WTC11 (cell line): ENCODE measurements around the gene GOLPH3L.

ENCODE experiments used
- ATF6 ChIP-seq: sonication (generic); formaldehyde crosslinking; IDR thresholded peaks from 2 replicates; pipeline ENCODE4 v1.8.1; 2023; ENCODE audit warnings: mild to moderate bottlenecking, missing genetic modification reagents
- CTCF ChIP-seq: fragments of 200-600 bp; IDR thresholded peaks from 2 replicates; pipeline ENCODE4 v1.8.0; 2022; ENCODE audit warnings: antibody characterized with exemption
- ESRRA ChIP-seq: sonication (generic); formaldehyde crosslinking; IDR thresholded peaks from 2 replicates; pipeline ENCODE4 v1.8.1; 2022; ENCODE audit warnings: mild to moderate bottlenecking, missing genetic modification reagents, borderline replicate concordance
- GABPB1 ChIP-seq: sonication (generic); formaldehyde crosslinking; IDR thresholded peaks from 2 replicates; pipeline ENCODE4 v1.8.1; 2023; ENCODE audit warnings: mild to moderate bottlenecking, missing genetic modification reagents
- HMGA2 ChIP-seq: fragments of 250-450 bp; sonication (Bioruptor Pico); IDR thresholded peaks from 2 replicates; pipeline ENCODE4 v1.4.0; 2021; ENCODE audit warnings: mild to moderate bottlenecking, moderate library complexity
- HMGXB4 ChIP-seq: sonication (generic); formaldehyde crosslinking; IDR thresholded peaks from 2 replicates; pipeline ENCODE4 v1.8.1; 2023; ENCODE audit warnings: mild to moderate bottlenecking, moderate library complexity, missing genetic modification reagents
- IRF1 ChIP-seq: sonication (generic); formaldehyde crosslinking; IDR thresholded peaks from 2 replicates; pipeline ENCODE4 v1.8.0; 2023; ENCODE audit warnings: missing genetic modification reagents
- IRF2 ChIP-seq: sonication (generic); formaldehyde crosslinking; IDR thresholded peaks from 2 replicates; pipeline ENCODE4 v1.8.0; 2022; ENCODE audit warnings: low read depth, missing genetic modification reagents, borderline replicate concordance
- JUN ChIP-seq: sonication (generic); formaldehyde crosslinking; IDR thresholded peaks from 2 replicates; pipeline ENCODE4 v1.8.0; 2023; ENCODE audit warnings: mild to moderate bottlenecking, missing genetic modification reagents
- USF2 ChIP-seq: sonication (generic); formaldehyde crosslinking; IDR thresholded peaks from 2 replicates; pipeline ENCODE4 v1.8.1; 2023; ENCODE audit warnings: mild to moderate bottlenecking, missing genetic modification reagents, moderate library complexity
- ZNF138 ChIP-seq: sonication (generic); formaldehyde crosslinking; conservative IDR thresholded peaks from 2 replicates; pipeline ENCODE4 v1.8.1; 2022; ENCODE audit warnings: mild to moderate bottlenecking, moderate library complexity, missing genetic modification reagents
- ZNF232 ChIP-seq: sonication (generic); formaldehyde crosslinking; IDR thresholded peaks from 2 replicates; pipeline ENCODE4 v1.8.0; 2022; ENCODE audit warnings: mild to moderate bottlenecking, missing genetic modification reagents
- ZNF281 ChIP-seq: sonication (generic); formaldehyde crosslinking; IDR thresholded peaks from 2 replicates; pipeline ENCODE4 v1.8.0; 2023; ENCODE audit warnings: mild to moderate bottlenecking, missing genetic modification reagents

- TF ChIP-seq CTCF (no peak), ZNF232 (CRISPR knock-in tag) (no peak), USF2 (no peak), IRF2 (CRISPR knock-in tag) (no peak), ESRRA (CRISPR knock-in tag) (no peak), IRF1 (CRISPR knock-in tag) (no peak), JUN (CRISPR knock-in tag) (no peak), HMGXB4 (no peak), ATF6 (CRISPR knock-in tag) (no peak), ZNF281 (no peak), ZNF138 (no peak), HMGA2 (CRISPR knock-in tag) (no peak), GABPB1 (CRISPR knock-in tag) (no peak)
Measured at GRCh38 chr1:150678988-150679387, 18.0 kb downstream of the GOLPH3L start.
